22Rv1 (cell line): ENCODE data around the gene SLC10A3.

Experiments used
- ZFX ChIP-seq: fragments of 450-650 bp; IDR thresholded peaks from 2 replicates; pipeline ENCODE4 v1.6.1; 2017; ENCODE audit warnings: antibody characterized with exemption, borderline replicate concordance
- TF ChIP-seq, protein P1 (sequence below): fragments of 450-650 bp; IDR thresholded peaks from 2 replicates; pipeline ENCODE4 v1.5.1; 2017; ENCODE audit warnings: mild to moderate bottlenecking

GRCh38 chrX:154446430-154446829 is 44.0 kb downstream of the SLC10A3 start:
- TF ChIP-seq, protein P1, sequence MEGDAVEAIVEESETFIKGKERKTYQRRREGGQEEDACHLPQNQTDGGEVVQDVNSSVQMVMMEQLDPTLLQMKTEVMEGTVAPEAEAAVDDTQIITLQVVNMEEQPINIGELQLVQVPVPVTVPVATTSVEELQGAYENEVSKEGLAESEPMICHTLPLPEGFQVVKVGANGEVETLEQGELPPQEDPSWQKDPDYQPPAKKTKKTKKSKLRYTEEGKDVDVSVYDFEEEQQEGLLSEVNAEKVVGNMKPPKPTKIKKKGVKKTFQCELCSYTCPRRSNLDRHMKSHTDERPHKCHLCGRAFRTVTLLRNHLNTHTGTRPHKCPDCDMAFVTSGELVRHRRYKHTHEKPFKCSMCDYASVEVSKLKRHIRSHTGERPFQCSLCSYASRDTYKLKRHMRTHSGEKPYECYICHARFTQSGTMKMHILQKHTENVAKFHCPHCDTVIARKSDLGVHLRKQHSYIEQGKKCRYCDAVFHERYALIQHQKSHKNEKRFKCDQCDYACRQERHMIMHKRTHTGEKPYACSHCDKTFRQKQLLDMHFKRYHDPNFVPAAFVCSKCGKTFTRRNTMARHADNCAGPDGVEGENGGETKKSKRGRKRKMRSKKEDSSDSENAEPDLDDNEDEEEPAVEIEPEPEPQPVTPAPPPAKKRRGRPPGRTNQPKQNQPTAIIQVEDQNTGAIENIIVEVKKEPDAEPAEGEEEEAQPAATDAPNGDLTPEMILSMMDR = no peak
- TF ChIP-seq ZFX = no peak
